GM23248 (cell line): ENCODE measurements around the gene HLA-DQA1.

Source experiments
- EZH2 ChIP-seq: fragments of 200-600 bp; sonication (generic); IDR thresholded peaks from 2 replicates; pipeline ENCODE4 v1.6.1; 2018; ENCODE audit warnings: antibody characterized with exemption, mild to moderate bottlenecking; ENCODE audit not compliant: insufficient read depth, poor library complexity, severe bottlenecking
- EZH2phosphoT487 ChIP-seq: fragments of 200-600 bp; sonication (generic); IDR thresholded peaks from 2 replicates; pipeline ENCODE4 v1.6.1; 2018; ENCODE audit warnings: antibody characterized with exemption, moderate library complexity, mild to moderate bottlenecking, low read depth; ENCODE audit not compliant: insufficient read depth

DNA sequence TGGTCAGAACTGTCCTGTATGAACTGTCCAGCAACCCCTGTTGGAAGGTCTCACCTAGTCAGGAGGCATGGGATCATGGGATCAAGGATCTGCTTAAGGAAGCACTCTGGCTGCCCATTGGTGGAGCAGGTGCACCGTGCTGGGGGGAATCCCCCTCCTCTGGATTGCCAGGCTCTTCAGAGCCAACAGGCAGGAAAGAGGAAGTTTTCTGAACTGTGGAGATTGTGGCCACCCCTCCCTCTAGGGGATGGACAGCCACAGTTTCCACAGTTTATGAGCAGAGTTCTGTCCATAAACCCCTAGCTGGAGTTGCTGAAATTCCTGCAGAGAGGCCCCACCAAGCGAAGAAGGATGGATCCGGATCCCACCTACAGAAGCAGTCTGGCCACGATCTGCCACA, 42.3 kb downstream of the HLA-DQA1 start:
- no peak for TF ChIP-seq EZH2
- TF ChIP-seq EZH2phosphoT487: no peak
